Measurements from ENCODE around the gene SLC39A11.

DNA sequence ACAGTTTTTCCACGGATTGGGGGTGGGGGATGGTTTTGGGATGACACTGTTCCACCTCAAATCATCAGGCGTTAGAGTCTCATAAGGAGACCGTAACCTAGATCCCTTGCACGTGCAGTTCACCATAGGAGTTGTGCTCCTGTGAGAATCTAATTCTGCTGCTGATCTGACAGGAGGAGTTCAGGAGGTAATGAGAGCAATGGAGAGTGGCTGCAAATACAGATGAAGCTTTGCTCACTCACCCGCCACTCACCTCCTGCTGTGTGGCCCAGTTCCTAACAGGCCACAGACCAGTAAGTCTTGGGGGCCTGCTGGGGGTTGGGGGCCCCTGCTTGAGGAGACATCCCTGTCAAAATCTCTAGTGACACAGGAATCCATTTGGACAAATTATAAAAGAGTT, 29.8 kb downstream of the SLC39A11 start:
- no peak for TF ChIP-seq ELF1 (CRISPR knock-in tag; IDR thresholded peaks at IDR 0.05)
- no peak for TF ChIP-seq JUN (CRISPR knock-in tag; IDR thresholded peaks at IDR 0.05)
- TF ChIP-seq ZNF546 (CRISPR knock-in tag; conservative IDR thresholded peaks at IDR 0.05), result no peak
- TF ChIP-seq CTCF (CRISPR knock-in tag; IDR thresholded peaks at IDR 0.05), result no peak
- TF ChIP-seq SMARCC2 (IDR thresholded peaks at IDR 0.05), result no peak
- TF ChIP-seq KLF6 (CRISPR knock-in tag; IDR thresholded peaks at IDR 0.05), result no peak
- TF ChIP-seq YY1 (IDR thresholded peaks at IDR 0.05; ENCODE audit: insufficient read depth, insufficient replicate concordance, low read depth, low read length), result no peak

Measured in HepG2 (cell line).